Measurements from ENCODE around the gene KLF13.

The KLF13 gene

DNA sequence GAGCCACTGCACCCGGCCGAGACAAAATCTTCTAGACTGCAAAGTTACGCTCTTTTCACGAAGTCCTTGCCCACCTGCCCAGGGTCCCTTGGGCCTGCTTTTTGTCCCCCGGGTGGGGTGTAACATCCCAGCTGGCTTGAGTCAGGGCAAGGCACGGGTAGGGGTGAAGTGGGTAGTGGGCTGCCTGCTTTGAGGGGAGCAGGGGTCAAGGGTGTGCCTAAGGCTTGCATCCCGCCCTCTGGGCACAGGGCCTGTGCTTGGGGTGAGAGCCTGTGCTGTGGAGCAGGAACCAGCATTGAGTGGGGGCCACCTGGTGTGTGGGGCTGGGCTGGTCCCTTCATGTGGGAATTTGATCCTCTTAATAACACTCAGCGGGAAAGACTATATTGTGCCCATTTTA, 74.6 kb downstream of the KLF13 start:
- DNase-seq (ENCODE audit: low spot score) = peak; percentile 43

- DNase-seq (ENCODE audit: low spot score) = no peak
Observed at GRCh38 chr15:31402003-31402402, 75.4 kb downstream of the KLF13 start.

DNA sequence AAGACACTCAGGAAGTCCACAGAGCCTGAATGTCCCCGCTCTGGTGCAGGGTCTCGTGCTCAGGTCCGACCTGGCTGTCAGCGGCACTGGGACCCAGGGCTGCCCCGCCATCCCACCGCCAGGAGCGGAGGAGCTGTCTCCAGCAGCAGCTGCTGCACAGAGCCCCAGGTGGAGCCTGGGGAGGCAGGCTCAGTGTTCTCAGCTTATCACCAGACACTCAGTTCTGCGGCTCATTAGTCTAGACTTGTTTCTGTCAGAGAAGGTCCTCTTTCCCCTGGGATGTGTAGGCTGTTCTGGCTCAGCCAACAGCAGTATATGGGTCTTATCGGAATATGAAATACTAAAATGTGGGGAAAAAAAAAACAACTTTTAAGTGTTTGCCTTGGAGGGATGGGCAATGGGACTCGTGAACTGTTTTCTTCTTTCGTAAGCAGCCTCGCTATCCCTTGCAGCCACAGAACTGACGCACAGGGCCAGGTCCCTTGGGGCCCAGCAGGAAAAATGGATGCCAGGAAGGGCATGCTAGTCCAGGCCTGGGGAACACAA, 75.9 kb downstream of the KLF13 start:
- DNase-seq (ENCODE audit: low spot score) = peak; percentile 51

GRCh38 chr15:31403096-31403495, 76.5 kb downstream of the KLF13 start:
- no peak for DNase-seq (ENCODE audit: low spot score)

DNA sequence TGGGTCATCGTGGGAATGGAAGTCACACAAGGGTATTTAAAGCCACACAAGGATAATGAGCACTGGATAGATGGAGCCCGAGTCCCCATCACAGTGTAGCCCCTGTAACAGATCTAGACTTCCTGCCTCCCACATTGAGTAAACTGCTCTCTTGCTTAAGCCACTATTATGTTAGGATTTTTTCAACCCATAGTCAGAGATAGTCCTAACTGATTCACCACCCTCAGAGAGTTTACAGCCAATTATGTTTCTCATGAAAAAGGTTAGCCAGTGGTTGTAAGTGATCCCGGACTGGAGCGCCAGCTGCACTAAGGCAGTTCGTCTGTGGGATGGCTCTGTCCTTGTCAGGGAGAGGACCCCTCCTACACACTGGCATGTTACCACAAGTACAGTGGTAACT, 77.0 kb downstream of the KLF13 start:
- no peak for DNase-seq (ENCODE audit: low spot score)

GRCh38 chr15:31404345-31404744, 77.7 kb downstream of the KLF13 start:
- DNase-seq (ENCODE audit: low spot score) = no peak

GRCh38 chr15:31405200-31405920, 78.7 kb downstream of the KLF13 start:
- DNase-seq (ENCODE audit: low spot score) = no peak

- DNase-seq (ENCODE audit: low spot score) = no peak
Observed at GRCh38 chr15:31407376-31407775, 80.7 kb downstream of the KLF13 start.

DNA sequence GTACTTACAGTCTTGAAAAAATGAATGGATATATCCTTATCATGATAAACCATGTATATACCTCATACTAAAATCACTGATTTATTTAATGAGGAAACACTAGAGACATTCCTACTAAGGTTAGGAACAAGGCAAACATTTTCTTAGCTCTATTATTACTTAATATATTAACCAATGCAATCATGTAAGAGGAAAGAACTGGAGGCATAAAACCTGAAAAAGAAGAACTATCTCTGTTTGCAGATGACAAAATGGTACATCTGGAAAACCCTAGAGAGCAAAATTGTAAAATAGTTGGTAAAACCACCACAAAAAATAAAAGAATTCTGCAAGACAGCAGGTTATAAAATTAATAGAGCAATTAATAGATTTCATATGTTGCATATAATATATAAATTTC, 81.2 kb downstream of the KLF13 start:
- DNase-seq (ENCODE audit: low spot score) = no peak

DNA sequence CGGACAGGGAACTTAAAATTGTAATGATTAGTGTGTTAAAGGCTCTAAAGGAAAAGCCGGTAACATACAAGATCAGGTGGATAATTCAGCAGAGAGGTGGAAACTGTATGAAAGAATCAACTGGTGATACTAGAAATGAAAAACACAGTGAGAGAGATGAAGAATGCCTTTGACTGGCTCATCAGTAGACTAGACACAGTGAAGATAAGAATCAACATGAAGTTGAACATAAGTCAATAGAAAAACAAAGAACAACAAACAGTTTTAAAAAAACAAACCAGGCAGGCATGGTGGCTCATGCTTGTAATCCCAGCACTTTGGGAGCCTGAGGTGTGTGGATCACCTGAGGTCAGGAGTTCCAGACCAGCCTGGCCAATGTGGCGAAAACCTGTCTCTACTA, 82.1 kb downstream of the KLF13 start:
- DNase-seq (ENCODE audit: low spot score) = no peak

GRCh38 chr15:31409171-31409570, 82.5 kb downstream of the KLF13 start:
- DNase-seq (ENCODE audit: low spot score) = no peak

DNA sequence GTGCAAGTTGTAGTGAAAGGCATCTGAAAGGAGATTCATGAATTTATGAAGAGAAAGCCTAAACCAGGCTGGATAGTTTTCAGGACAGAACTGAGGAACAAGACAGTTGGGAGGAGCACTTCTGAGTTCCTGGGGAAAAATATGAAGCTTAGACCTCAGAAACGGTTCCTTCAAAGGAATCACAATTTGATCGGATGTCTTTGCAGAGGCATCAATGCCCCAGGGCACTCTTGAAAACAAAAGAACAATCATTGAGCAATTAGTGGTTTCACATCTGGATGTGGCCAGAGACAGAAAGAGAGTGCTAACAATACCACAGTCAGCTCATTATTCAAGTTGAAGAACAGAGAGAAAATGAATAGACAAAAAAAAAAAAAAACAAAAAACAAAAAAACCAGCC, 86.2 kb downstream of the KLF13 start:
- no peak for DNase-seq (ENCODE audit: low spot score)

- DNase-seq (ENCODE audit: low spot score) = no peak
Observed at GRCh38 chr15:31415201-31415600, 88.6 kb downstream of the KLF13 start.

GRCh38 chr15:31419820-31420219, 93.2 kb downstream of the KLF13 start:
- no peak for DNase-seq (ENCODE audit: low spot score)

DNA sequence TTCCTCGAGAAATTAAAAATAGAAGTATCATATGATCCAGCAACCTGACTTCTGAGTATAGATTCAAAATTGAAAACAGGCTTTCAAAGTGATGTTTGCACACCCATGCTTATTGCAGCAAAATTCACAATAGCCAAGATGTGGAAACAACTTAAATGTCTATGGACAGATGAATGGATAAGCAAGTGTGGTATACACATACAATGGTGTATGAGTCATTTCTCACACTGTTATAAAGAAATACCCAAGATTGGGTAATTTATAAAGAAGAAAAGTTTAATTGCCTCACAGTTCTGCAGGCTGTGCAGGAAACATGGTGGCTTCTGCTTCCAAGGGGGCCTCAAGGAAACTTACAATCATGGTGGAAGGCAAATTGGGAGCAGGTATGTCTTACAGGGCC, 100.8 kb downstream of the KLF13 start:
- no peak for DNase-seq (ENCODE audit: low spot score)
